Activated naive CD4-positive, alpha-beta T cell treated with anti-CD3 and anti-CD28 coated beads, Interleukin-2, amount 10 ng/mL, durations not matched to agents 7 days and 5 days (primary cell): ENCODE data around the gene RAPGEF2.
"Not testable (repeated sequence)": the region's sequence is repeated elsewhere in the genome, so short reads cannot be mapped to it uniquely, and the experiment has no call there.

Experiments used
- CTCF ChIA-PET: fragments of 350-600 bp; sonication (Branson Sonifier 250); formaldehyde crosslinking; loops from one replicate; lab custom pipeline; 2021; ENCODE audit warnings: antibody characterized with exemption; lab: Charles Lee
- DNase-seq: peaks from one replicate; pipeline ENCODE4 v3.0.0-alpha.2; 2020
- H3K27ac Mint-ChIP-seq: one replicate; pipeline ENCODE4 v1.8.0; 2021; ENCODE audit warnings: mild to moderate bottlenecking, moderate library complexity, mixed read lengths
- H3K27me3 Mint-ChIP-seq: one replicate; pipeline ENCODE4 v1.8.0; 2021; ENCODE audit warnings: mild to moderate bottlenecking, mixed read lengths
- H3K36me3 Mint-ChIP-seq: one replicate; pipeline ENCODE4 v1.8.0; 2021; ENCODE audit warnings: mixed read lengths
- H3K4me1 Mint-ChIP-seq: one replicate; pipeline ENCODE4 v1.8.0; 2021; ENCODE audit warnings: mixed read lengths
- H3K4me3 Mint-ChIP-seq: one replicate; pipeline ENCODE4 v1.8.0; 2021; ENCODE audit warnings: mild to moderate bottlenecking, moderate library complexity, mixed read lengths
- H3K9me3 Mint-ChIP-seq: one replicate; pipeline ENCODE4 v1.8.0; 2021; ENCODE audit warnings: mixed read lengths

RAPGEF2 gene

DNA sequence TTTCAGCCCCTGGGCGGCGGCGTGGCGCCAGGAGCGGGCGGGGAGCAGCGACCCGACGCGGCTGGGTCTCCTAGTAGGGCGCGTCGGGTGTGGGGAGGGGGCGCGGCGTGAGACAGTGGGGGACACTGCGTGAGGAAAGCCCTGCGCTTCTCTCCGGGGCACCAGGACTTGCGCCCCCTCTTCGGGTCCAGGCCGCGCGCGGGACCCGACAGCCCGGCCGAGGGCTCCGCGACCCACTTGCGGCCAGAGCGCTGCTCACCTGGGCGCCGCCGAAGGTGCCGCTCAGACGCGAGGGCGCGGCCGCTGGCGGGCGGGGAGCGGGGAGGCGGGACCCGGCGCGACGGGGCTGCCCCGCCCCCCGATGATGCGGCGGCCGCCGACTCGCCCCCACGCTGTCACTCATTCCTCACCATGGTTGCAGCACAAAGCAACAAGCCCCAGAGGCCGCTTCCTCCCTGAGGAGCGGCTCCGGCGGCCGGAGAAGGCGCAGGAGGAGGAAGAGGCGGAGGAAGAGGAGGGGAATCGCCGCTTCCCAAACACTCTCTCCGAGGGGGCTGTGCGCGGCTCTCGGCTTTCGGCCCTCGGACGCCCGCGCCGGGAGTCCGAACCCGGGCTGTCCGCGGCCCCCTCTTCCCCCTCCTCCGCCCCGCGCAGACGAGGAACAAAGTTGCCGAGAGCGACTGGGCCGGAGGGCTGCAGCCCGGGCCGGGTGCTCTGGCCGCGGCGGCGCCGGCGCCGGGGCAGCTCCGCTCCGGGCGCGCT is at the start of gene RAPGEF2:
TSS of gene RAPGEF2 (plus strand) at position 458 of the 762 bp plus-strand sequence. CDS start 1,084 bp downstream, outside the sequence.
- Mint-ChIP-seq H3K9me3 (no peaks in the 10 kb centered on the region), H3K4me3 (peak within 1 kb of the TSS; percentile 88), H3K4me1 (peaks cover 47% of the 10 kb centered on the region), H3K27me3 (peaks cover 15% of the 10 kb centered on the region), H3K27ac (peak within 1 kb of the TSS; percentile 89), H3K36me3 (no peaks in the 10 kb centered on the region)
- CTCF ChIA-PET = no interaction called here
- DNase-seq = peak; percentile 92

DNA sequence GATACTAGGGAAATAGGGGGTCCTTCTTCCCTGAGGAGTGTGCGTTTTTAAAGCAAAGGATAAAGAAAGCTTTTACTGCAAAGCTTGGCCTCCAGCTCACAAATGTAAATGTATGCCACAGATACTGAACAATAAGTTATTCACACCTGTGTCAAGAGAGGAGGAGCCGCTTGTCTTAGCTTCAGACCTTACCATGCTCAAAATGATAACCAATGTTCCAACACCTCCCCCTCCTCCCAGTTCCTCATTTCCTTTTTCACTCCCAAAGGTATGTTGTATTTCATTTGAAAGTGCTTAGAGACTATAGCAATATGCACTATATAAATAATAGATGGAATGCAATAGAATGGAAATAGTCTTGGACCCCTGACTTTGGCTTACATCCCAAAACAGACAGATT is 47.0 kb upstream of the RAPGEF2 start:
- Mint-ChIP-seq H3K4me3 (no peak overlapping the region), H3K4me1 (peaks cover 11% of the 10 kb centered on the region), H3K9me3 (no peaks in the 10 kb centered on the region), H3K27ac (no peak overlapping the region), H3K36me3 (no peaks in the 10 kb centered on the region), H3K27me3 (peaks cover 11% of the 10 kb centered on the region)
- CTCF ChIA-PET = no interaction called here
- no peak for DNase-seq

DNA sequence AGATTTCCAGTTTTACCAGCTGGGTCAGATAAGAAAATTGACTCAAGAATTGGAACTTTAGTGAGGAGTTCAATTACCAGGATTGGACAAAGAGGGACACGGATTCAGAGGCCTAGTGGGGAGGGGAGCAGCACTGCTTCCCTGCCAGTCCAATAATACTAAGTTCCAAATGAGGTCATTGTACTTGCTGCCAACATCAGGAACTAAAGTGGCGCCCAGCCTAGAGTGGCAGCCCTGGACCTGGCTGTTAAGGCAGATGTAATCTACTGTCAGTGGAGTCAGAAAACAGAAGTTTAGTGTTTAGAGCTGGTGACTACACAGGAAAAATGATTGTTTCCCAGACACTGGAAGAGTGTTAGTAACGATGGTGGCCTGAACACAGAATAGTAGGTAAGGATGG is 42.7 kb upstream of the RAPGEF2 start:
- Mint-ChIP-seq H3K4me3 (no peak overlapping the region), H3K9me3 (peaks cover 2% of the 10 kb centered on the region), H3K27me3 (peaks cover 2% of the 10 kb centered on the region), H3K27ac (no peak overlapping the region), H3K4me1 (peaks cover 15% of the 10 kb centered on the region), H3K36me3 (no peaks in the 10 kb centered on the region)
- DNase-seq = no peak
- CTCF ChIA-PET = no interaction called here

DNA sequence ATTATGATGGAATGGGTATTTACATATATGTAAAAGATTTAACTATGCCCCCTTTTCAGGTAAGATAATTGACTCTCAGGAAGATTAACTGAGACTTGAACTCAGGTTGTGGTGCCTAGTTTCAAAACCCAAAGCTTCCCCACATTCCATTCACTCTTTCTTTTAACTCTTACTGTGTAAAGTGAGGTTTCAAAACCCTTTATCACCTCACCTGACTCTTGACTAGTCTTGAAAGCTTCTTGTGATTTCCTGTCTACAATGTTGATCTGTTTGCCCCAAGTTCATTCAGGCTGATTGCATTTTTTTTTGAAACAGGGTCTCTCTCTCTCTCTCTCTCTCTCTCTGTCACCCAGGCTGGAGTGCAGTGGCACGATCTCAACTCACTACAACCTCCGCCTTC is 40.5 kb upstream of the RAPGEF2 start:
- no peak for DNase-seq
- Mint-ChIP-seq H3K4me1 (peaks cover 15% of the 10 kb centered on the region), H3K36me3 (no peaks in the 10 kb centered on the region), H3K27me3 (no peaks in the 10 kb centered on the region), H3K27ac (no peak overlapping the region), H3K4me3 (no peak overlapping the region), H3K9me3 (peaks cover 2% of the 10 kb centered on the region)
- CTCF ChIA-PET = no interaction called here

DNA sequence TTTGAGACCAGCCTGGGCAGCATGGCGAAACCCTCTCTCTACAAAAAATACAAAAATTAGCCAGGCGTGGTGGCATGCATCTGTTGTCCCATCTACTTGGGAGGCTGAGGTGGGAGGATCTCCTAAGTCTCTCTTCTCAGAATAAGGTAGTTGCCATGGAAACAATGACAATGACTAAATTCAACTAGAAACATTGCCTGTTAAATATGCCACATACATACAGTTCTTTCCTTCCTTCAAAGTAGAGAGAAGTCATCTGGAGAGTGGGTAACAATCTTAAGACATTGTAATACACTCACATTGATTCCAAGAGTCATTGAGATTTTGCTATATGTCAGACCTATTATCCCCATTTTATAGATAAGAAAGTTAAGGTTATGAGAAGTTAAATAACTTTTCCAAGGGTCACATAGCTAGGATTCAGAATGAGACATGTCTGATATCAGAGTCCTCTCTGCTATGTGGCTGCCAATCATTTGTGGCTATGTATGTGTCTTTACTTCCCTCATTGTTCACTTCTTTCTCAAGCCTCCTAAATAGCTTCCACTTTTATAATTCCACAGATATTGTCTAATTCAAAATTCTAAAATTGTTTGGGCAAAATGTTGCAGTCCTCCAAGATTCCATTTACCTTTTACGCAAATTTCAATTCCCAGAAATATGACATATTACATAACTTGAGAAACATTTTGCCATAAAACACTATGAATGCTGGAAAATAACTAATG is 37.2 kb upstream of the RAPGEF2 start:
- H3K4me1 Mint-ChIP-seq = peaks cover 16% of the 10 kb centered on the region
- CTCF ChIA-PET = interaction anchor here (0.7 kb wide), 1 partner anchor 134 kb away, joined by 3 read pairs; no protein-coding TSS in a partner anchor
- no peak for DNase-seq
- no peak overlapping the region for H3K27ac Mint-ChIP-seq
- peaks cover 2% of the 10 kb centered on the region for H3K9me3 Mint-ChIP-seq
- H3K36me3 Mint-ChIP-seq = no peaks in the 10 kb centered on the region
- no peak overlapping the region for H3K4me3 Mint-ChIP-seq
- H3K27me3 Mint-ChIP-seq = no peaks in the 10 kb centered on the region

GRCh38 chr4:159068139-159068538 is 34.7 kb upstream of the RAPGEF2 start:
- DNase-seq, H3K36me3 Mint-ChIP-seq, H3K9me3 Mint-ChIP-seq, CTCF ChIA-PET, H3K27me3 Mint-ChIP-seq, H3K27ac Mint-ChIP-seq, H3K4me3 Mint-ChIP-seq: not testable (repeated sequence)
- peaks cover 11% of the 10 kb centered on the region for H3K4me1 Mint-ChIP-seq

DNA sequence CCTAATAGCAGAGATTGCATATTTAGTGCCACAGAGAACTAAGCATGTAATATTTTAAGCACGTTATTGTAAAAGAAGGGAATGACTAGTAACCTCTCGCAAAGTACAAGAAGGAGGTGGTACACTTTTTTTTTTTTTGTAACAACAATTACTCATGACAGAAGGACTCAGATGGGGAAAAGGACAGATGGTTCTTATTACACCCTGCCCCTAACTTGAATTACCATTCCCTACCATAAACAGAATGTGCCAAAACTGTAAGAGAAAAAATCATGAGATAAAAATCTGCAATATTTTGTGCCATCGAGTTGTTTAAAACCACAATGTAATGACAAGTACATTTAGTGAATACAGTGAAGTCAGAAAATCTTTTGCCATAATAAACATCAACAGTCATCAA is 33.0 kb upstream of the RAPGEF2 start:
- H3K36me3 Mint-ChIP-seq = no peaks in the 10 kb centered on the region
- H3K27ac Mint-ChIP-seq = no peak overlapping the region
- no peak for DNase-seq
- H3K9me3 Mint-ChIP-seq = no peaks in the 10 kb centered on the region
- CTCF ChIA-PET = no interaction called here
- H3K4me1 Mint-ChIP-seq = peaks cover 11% of the 10 kb centered on the region
- no peak overlapping the region for H3K4me3 Mint-ChIP-seq
- no peaks in the 10 kb centered on the region for H3K27me3 Mint-ChIP-seq

DNA sequence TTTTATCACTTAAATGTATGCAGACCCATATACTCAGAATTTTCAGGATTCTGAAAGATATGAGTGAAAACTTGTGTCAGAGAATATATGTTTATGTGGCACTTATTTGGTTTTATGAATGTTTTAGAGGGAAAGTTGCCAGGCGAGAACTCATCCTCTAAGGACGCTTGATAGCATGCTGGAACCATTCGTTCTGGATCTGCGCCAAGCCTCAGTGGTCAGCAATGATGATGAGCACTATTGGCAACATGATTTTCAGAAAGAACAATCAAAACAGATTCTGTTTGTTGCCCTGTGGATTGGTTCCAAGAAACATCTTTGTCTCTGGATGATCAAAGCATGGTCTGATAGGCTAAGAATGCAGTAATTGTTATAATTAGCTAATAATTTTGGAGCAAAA is 32.1 kb upstream of the RAPGEF2 start:
- CTCF ChIA-PET = no interaction called here
- no peaks in the 10 kb centered on the region for H3K36me3 Mint-ChIP-seq
- no peak for DNase-seq

GRCh38 chr4:159071178-159071968 is 31.5 kb upstream of the RAPGEF2 start:
- no peaks in the 10 kb centered on the region for H3K9me3 Mint-ChIP-seq
- peaks cover 11% of the 10 kb centered on the region for H3K4me1 Mint-ChIP-seq
- H3K36me3 Mint-ChIP-seq = no peaks in the 10 kb centered on the region
- no peaks in the 10 kb centered on the region for H3K27me3 Mint-ChIP-seq
- no peak for DNase-seq
- H3K4me3 Mint-ChIP-seq = no peak overlapping the region
- CTCF ChIA-PET = no interaction called here
- no peak overlapping the region for H3K27ac Mint-ChIP-seq

More for the DNA sequence above, 32.1 kb upstream of the RAPGEF2 start:
- Mint-ChIP-seq H3K4me1 (peaks cover 11% of the 10 kb centered on the region), H3K9me3 (no peaks in the 10 kb centered on the region), H3K4me3 (no peak overlapping the region), H3K27me3 (no peaks in the 10 kb centered on the region), H3K27ac (no peak overlapping the region)

DNA sequence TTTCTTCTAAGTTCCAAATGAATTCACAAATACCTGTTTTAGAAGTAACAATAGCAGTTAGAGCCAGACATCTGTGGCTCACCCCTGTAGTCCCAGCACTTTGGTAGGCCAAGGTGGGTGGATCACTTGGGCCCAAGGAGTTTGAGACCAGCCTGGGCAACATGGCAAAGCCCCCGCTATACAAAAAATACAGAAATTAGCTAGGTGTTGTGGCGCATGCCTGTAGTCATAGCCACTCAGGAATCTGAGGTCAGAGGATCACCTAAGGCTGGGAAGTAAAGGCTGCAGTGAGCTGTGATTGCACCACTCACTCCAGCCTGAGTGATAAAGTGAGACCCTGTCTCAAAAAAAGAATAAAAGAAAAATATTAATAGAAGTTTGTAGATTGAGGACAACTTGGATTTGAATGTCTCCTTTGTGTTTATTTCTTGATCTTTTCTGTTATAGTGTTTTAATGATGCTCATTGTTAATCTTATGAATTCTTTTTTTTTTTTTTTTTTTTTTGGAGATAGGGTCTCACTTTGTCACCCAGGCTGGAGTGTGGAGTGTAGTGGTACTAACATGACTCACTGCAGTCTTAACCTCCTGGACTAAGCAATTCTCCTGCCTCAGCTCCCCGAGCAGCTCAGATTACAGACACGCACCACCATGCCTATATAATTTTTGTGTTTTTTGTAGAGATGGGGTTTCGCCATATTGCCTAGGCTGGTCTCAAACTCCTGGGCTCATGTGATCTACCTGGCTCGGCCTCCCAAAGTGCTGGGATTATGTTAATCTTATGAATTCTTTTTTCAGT is 30.7 kb upstream of the RAPGEF2 start:
- DNase-seq = no peak
- Mint-ChIP-seq H3K4me3 (no peak overlapping the region), H3K27me3 (no peaks in the 10 kb centered on the region), H3K4me1 (peaks cover 11% of the 10 kb centered on the region), H3K27ac (no peak overlapping the region), H3K9me3 (no peaks in the 10 kb centered on the region), H3K36me3 (no peaks in the 10 kb centered on the region)
- CTCF ChIA-PET = no interaction called here

DNA sequence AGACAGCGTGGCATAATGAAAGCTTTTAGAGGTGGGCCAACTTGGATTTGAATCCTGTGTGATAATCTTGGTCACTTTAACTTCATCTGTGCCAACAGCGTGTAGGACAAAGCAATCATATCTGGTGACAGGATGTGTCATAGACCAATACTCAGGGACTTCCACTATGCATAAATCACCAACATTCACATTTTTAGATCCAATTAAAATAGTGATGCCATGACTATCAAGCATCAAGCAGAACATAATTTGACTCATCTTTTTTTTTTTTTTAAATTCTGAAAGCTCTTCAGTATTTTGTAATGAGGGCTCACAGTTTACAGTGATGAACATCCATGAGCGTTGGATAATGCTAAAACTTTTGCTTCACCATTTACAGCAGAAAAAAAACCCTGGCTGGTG is 27.3 kb upstream of the RAPGEF2 start:
- CTCF ChIA-PET = no interaction called here
- Mint-ChIP-seq H3K4me1 (peaks cover 32% of the 10 kb centered on the region), H3K4me3 (no peak overlapping the region), H3K36me3 (no peaks in the 10 kb centered on the region), H3K9me3 (no peaks in the 10 kb centered on the region), H3K27me3 (no peaks in the 10 kb centered on the region), H3K27ac (no peak overlapping the region)
- DNase-seq = no peak

- H3K36me3 Mint-ChIP-seq, CTCF ChIA-PET, H3K9me3 Mint-ChIP-seq, H3K27ac Mint-ChIP-seq, H3K27me3 Mint-ChIP-seq, DNase-seq, H3K4me3 Mint-ChIP-seq: not testable (repeated sequence)
- peaks cover 21% of the 10 kb centered on the region for H3K4me1 Mint-ChIP-seq
These were observed 25.9 kb upstream of the RAPGEF2 start for GRCh38 chr4:159077018-159077417.

DNA sequence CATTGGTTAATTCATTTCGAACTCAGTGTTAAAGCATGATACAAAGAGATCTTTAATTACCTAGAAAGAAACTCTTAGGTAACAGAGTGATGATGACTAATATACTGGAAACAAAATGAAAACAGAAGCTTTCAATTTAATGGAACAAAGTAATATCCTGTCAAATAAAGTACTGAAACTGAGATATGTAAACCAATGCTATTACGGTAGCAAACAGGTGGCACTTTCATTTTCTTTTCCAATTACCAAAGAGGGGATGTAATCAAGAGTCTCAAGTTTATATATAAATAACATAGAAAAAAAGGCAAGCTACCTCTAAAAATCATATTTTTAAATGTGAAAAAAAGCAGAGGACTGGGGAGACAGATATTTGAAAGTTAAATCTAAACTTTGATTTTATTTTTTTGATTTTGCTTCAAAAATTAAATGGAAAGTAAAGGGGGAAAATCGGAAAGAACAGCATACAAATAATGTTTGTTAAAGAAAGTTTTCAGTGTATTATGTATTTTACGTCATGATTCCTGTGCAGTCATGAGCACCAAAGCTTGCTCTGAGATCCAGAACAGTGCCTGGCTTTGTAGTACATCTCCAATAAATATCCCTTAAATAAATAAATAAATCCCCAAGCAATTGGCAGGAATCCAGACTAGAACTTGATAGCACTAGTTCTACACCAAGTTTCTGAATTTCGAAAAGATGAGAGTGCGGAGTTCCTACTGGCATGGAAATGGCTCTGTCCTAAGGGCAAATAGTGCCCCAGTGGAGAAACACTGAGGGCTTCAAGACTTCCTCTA is 25.0 kb upstream of the RAPGEF2 start:
- Mint-ChIP-seq H3K4me1 (peaks cover 21% of the 10 kb centered on the region), H3K36me3 (no peaks in the 10 kb centered on the region), H3K27me3 (no peaks in the 10 kb centered on the region), H3K9me3 (no peaks in the 10 kb centered on the region), H3K27ac (peak overlapping the region; percentile 10), H3K4me3 (peak overlapping the region; percentile 38)
- CTCF ChIA-PET = no interaction called here
- DNase-seq = no peak
